ENCODE data around the gene AMER3. TPM values are rescaled to one million over a fixed set of nuclear protein-coding genes. Genes with fewer than 3 reads are reported as not detected.
"Not testable (repeated sequence)": the region's sequence is repeated elsewhere in the genome, so short reads cannot be mapped to it uniquely, and the experiment has no call there.

The AMER3 gene, protein sequence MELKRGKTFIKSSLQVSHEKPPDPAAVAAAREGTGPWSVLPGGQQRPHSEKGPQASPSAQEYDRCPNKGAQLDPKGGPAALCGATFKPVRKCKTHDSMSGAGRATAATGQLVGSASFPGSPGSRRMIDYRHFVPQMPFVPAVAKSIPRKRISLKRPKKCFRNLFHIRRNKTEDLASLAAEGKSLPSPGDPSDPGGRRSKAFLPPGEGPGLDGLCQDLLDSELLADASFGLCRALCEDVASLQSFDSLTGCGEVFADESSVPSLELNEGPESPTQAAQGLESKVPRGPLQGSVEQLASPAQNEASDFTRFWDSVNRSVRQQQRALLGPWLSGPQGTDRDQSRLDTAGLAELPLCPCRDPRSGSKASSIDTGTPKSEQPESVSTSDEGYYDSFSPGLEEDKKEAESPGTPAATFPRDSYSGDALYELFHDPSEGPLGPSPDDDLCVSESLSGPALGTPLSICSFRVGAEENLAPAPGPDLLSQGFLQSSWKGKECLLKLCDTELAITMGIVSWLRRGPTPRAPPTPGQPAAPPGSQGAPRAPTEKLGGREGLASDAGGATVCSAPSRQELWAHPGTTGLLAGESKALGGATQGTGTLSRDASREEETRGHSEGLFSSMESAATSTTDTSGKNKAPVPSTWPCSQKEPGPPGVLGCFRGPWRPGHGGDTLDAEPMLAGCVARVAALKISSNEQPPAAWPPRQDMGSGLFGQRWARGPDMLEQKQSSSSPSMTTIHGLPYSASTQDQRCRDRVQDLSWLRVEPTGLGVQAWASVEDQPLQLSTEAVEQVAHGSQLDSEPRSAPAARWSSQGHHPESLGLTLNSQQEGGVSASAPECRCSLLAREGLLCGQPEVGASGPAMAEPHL
- polyA plus RNA-seq (ENCODE audit: insufficient read length in 4 of 4): under 1 TPM; 0.03 to 0.05 (median 0.04) TPM

DNA sequence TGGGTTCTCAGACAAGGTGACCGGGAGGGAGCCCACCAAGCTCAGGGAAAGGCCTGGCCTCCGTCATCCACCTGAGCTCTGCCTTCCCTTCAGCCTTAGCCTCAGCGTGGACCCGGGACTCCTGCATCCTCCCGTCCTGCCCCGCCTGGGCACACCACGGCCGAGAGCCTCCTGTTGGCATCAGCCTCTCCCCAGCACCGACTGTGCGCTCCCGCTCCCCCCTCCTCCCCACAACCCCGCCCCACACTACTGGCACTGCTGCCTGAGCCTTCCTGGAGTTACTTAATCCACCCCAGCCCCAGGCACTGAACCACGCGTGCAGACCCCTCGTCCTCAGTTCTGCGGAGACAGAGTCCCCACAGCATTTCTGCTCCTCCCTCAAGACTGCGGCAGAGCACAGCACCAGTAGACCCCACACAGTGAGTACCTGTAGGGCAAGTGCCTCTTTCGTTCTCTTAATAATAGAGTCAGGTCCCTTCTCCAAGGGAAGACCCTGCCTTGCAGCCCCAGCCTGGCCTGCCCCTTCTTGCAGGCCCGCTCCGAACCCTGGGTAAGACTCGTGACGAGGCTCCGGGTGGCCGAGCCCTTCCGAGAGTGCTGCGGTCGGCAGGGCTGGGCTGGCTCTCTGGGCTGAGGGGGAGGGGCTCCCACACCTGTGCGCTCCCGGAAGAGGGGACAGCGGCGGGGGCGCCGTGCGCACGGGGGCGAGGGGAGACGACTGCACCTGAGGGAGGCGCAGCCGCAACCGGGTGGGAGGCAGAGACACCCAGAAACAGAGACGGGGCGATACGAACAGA, at the start of gene AMER3:
AMER3 (plus strand) TSS at position 285 of the 797 bp plus-strand sequence. CDS start 6,533 bp downstream, outside the sequence.
- peak in 1 of 4 donors; percentile 21 for DNase-seq (ENCODE audit: low read depth in 4 of 4, low spot score in 3 of 4)

GRCh38 chr2:130714795-130715194, 40.5 kb upstream of the AMER3 start:
- not testable (repeated sequence) for DNase-seq (ENCODE audit: low read depth in 4 of 4, low spot score in 3 of 4)

DNA sequence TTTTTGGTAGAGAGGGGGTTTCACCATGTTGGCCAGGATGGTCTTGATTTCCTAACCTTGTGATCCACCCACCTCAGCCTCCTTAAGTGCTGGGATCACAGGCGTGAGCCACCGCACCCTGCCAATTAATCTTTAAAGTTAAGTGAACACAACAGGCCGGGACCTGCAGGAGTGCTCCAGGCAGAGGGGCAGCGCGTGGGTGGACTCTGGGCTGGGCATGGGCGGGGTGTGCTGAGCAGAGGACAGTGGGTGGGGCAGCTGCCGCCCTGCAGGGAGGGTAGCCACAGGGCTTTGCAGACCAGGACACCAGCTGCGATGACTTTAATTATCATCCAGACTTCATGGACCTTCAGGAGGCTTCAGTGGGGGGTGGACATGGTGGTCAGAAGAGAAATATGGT, 35.3 kb upstream of the AMER3 start:
- DNase-seq (ENCODE audit: low read depth in 4 of 4, low spot score in 3 of 4): no peak

DNA sequence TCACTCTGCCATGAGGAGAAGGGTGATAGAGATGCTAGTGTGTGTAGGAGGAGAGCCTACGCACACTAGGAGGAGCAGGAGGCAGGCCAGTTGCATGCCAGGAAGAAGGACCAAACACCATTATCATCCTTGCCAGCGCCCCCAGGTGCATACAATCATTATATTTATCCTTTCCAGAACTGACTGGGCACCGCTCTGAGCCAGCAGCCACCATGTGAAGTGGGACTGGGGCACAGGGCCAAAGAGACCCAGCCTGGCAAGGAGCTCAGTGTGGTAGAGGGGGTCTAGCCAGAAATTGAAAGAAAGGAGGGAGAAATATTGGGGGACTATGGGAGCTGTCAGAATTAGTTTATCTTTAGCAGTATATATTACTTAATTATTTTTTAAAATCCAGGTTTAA, 34.8 kb upstream of the AMER3 start:
- no peak for DNase-seq (ENCODE audit: low read depth in 4 of 4, low spot score in 3 of 4)

GRCh38 chr2:130724455-130724854, 30.9 kb upstream of the AMER3 start:
- no peak for DNase-seq (ENCODE audit: low read depth in 4 of 4, low spot score in 3 of 4)

DNA sequence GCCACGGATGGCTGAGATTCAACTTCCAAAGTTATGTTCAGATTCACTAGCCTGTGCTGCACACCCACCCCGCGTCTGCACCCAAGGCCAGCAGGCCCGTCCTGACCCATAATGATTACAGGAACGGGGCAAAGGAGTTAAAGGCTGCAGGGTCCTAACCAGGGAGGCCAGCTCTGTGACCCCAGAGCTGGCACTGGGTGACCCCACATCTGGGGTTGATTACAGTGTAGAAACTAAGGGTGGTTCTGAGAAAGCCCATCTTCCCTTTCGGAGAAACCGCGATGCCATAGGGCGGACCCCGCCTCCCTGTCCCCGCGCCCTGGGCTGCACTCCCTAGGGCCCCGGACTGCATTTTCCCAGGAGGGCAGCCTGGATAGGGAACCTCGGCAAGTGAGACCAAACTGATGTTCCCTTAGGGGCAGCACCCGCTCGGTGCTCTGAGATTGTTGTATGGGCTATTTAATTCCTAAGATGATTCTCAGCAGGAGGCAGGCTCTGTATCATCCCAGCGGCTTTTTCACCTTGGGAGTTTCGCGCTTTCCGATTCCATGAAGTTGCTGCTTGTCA, 28.6 kb upstream of the AMER3 start:
- no peak for DNase-seq (ENCODE audit: low read depth in 4 of 4, low spot score in 3 of 4)

DNA sequence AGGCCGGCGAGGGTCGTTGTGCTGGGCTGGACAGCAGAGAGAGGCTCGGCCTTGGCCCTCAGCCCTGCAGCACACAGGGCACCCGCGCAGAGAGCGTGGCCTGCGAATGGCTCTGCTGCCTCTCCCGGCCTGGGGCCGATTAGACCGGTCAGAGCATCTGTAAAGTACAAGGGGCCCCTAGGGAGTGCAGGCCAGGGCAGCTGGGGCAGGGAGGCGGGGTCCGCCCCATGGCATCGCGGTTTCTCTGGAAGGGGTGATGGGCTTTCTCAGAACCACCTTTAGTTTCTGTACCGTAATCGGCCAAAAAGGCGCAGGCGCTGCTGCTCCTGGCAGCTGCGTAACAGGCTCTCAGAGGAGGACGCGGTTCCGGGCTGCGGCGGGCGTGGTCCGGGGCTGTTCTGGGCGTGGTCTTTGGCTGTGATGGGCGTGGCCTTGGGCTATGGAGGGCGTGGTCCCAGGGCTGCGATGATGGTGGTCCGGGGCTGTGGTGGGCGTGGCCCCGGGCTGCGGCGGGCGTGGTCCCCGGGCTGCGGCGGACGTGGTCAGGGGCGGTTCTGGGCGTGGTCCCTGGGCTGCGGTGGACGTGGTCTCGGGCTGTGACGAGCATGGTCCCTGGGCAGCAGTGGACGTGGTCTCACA, 27.9 kb upstream of the AMER3 start:
- peak; percentile 46 to 62 (median 56) for DNase-seq (ENCODE audit: low read depth in 4 of 4, low spot score in 3 of 4)

- no peak for DNase-seq (ENCODE audit: low read depth in 4 of 4, low spot score in 3 of 4)
Measured at GRCh38 chr2:130728007-130728454, 27.3 kb upstream of the AMER3 start.

- DNase-seq (ENCODE audit: low read depth in 4 of 4, low spot score in 3 of 4): no peak
Measured at GRCh38 chr2:130728549-130729316, 26.6 kb upstream of the AMER3 start, which contains the start of gene GPR148. Gene GPR148, plus strand, starts transcription at chr2:130729070. Its CDS starts 82 bp downstream, at chr2:130729152.

- DNase-seq (ENCODE audit: low read depth in 4 of 4, low spot score in 3 of 4): no peak
Measured at GRCh38 chr2:130729322-130730299, 25.7 kb upstream of the AMER3 start.

DNA sequence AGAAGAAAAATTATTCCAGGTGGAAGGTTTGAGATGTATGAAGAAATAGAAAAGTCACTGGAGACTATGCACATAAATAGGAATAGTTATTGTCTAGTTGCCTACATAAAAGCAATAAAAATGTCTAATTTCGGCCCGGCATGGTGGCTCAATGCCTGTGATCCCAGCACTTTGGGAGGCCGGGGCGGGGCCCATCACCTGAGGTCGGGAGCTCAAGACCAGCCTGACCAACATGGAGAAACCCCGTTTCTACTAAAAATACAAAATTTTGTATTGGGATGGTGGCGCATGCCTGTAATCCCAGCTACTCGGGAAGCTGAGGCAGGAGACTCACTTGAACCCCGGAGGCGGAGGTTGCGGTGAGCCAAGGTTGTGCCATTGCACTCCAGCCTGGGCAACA, 23.1 kb upstream of the AMER3 start:
- DNase-seq (ENCODE audit: low read depth in 4 of 4, low spot score in 3 of 4): not testable (repeated sequence)

GRCh38 chr2:130735200-130735599, 20.1 kb upstream of the AMER3 start:
- no peak for DNase-seq (ENCODE audit: low read depth in 4 of 4, low spot score in 3 of 4)

GRCh38 chr2:130736487-130736886, 18.9 kb upstream of the AMER3 start:
- no peak for DNase-seq (ENCODE audit: low read depth in 4 of 4, low spot score in 3 of 4)

GRCh38 chr2:130737592-130737991, 17.7 kb upstream of the AMER3 start:
- DNase-seq (ENCODE audit: low read depth in 4 of 4, low spot score in 3 of 4): no peak

DNA sequence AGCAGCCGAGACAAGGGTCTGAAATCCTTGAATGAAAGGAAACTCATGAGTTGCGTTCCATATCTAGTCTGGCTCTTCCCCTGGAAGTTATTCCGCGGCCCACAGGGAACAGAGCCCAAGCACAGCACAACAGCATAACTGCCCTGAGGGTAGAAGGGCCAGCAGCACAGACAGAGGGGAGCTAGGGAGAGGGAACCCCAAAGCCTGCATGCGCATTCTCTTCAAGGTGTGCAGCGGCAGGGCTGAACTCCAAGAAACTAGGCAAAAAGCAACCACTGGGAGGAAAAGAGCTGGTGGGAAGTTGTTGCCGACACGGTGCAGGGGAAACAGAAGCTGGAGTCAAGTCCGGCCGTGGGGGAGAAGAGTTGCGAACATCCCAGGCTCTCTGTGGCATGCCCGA, 14.7 kb upstream of the AMER3 start:
- no peak for DNase-seq (ENCODE audit: low read depth in 4 of 4, low spot score in 3 of 4)

GRCh38 chr2:130743278-130743677, 12.1 kb upstream of the AMER3 start:
- no peak for DNase-seq (ENCODE audit: low read depth in 4 of 4, low spot score in 3 of 4)

DNA sequence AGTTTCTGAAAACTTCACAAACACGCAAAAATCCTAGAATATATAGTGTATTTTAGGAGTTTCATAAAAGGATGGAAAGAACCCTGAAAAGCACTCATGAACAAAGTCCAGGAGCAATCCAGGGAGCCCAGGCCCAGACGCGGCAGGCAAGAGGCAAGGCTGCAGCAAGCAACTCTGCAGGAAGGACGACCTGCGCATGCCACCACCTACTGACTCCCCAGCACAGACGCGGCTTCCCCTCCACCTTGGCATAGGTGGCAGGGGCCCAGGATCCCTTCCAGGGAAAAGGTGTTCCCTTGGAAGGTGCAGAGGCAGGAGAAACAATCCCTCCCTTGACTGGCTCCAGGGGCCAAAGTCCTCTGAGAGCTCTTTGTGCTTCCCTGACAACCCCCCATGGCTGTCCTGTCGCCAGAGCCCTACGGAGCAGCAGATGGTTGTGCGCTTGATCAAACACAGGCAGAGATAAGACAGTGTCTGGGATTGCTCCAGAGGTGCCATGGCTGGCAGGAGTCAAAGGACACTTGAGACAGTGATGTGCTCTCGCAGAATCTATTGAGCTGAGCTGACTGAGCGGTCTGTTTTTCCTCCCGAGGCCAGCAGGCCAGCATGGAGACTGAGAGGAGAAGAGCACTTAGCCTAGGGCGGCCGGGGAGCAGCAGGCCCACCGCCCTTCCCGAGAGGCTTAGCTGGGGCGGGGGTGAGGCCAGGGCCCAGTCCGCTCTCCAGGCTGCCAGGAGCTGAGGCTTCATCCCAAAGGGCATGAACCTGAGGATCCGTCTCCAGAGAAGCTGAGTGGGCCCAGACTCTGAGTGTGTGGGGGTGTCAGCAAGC, 10.8 kb upstream of the AMER3 start:
- no peak for DNase-seq (ENCODE audit: low read depth in 4 of 4, low spot score in 3 of 4)
